Measurements from ENCODE around the gene SBDS. TPM values are rescaled to one million over a fixed set of nuclear protein-coding genes. Genes with fewer than 3 reads are reported as not detected.

Gene SBDS
- total and polyA plus RNA-seq, 3 donors from 2014 or later: 54.3 to 92.2 (median 64.6) TPM

DNA sequence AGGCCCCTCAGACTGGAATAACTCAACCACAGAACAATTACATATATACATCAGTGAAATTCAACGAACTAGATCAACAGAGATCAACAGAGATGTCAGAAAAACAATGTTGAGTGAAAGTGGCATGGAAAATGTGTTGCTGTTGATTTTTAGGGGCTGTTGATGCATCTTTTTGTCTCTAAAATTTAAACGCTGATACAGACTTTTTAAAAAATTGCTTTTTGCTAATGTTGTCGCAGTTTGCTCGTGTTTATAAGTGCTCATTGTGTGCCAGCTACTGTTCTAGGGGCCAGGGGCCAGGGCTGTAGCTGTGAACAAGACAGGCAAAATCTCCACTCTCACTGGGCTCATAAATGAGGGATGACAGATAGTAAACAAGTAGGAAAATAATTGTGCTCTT lies 56.1 kb downstream of the SBDS start:
- no peaks in the 10 kb centered on the region for H3K36me3 ChIP-seq (ENCODE audit: low read depth, missing control alignments)
- no peak for TF ChIP-seq POLR2A (IDR thresholded peaks at IDR 0.05)
- TF ChIP-seq, protein P1, sequence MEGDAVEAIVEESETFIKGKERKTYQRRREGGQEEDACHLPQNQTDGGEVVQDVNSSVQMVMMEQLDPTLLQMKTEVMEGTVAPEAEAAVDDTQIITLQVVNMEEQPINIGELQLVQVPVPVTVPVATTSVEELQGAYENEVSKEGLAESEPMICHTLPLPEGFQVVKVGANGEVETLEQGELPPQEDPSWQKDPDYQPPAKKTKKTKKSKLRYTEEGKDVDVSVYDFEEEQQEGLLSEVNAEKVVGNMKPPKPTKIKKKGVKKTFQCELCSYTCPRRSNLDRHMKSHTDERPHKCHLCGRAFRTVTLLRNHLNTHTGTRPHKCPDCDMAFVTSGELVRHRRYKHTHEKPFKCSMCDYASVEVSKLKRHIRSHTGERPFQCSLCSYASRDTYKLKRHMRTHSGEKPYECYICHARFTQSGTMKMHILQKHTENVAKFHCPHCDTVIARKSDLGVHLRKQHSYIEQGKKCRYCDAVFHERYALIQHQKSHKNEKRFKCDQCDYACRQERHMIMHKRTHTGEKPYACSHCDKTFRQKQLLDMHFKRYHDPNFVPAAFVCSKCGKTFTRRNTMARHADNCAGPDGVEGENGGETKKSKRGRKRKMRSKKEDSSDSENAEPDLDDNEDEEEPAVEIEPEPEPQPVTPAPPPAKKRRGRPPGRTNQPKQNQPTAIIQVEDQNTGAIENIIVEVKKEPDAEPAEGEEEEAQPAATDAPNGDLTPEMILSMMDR (IDR thresholded peaks at IDR 0.05): no peak
- intact Hi-C loops (cut with DNase I; ENCODE audit: low total_unique reads): no loop called here
- DNase-seq: no peak
- no peaks in the 10 kb centered on the region for H3K27me3 ChIP-seq
- no peak overlapping the region for H3K4me3 ChIP-seq
- 71% methylated on average over 4 of the region's 4 CpGs for WGBS, 2 donors
- H3K4me1 ChIP-seq: no peaks in the 10 kb centered on the region
- H3K27ac ChIP-seq: no peak overlapping the region
- H3K9me3 ChIP-seq: no peaks in the 10 kb centered on the region

DNA sequence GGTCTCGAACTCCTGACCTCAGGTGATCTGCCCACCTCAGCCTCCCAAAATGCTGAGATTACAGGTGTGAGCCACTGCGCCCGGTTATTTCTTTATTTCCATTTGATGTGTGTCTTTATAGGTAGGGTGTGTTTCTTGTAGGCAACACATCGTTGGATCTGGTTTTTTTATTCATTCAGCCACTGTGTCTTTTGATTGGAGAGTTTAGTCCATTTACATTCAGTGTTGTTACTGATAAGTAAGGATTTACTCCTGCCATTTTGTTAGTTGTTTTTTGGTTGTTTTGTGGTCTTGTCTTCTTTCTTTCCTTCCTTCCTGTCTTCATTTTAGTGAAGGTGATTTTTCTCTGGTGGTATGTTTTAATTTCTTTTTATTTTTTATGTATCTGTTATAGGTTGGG lies 57.4 kb downstream of the SBDS start:
- Histone ChIP-seq H3K4me1 (peaks cover 5% of the 10 kb centered on the region), H3K27ac (no peak overlapping the region), H3K27me3 (no peaks in the 10 kb centered on the region), H3K9me3 (no peaks in the 10 kb centered on the region), H3K36me3 (ENCODE audit: low read depth, missing control alignments) (no peaks in the 10 kb centered on the region), H3K4me3 (no peak overlapping the region)
- DNase-seq: no peak
- WGBS, 2 donors: 92 to 94% methylated on average over 4 of the region's 4 CpGs
- intact Hi-C loops (cut with DNase I; ENCODE audit: low total_unique reads): no loop called here
- TF ChIP-seq POLR2A (IDR thresholded peaks at IDR 0.05): no peak
- TF ChIP-seq, protein P1 (IDR thresholded peaks at IDR 0.05): no peak

Small RNA genes lying within 50 kb of the gene (small RNA-seq; reads per million reads assigned to genes)
- gene RN7SL43P: 0 reads per million in 2 donors

Other genes with a start within 250 kb of the SBDS start
- gene TMEM248, start 74.4 kb downstream of the SBDS start, total RNA-seq: 100 to 1,000 TPM; 181 to 221 TPM
- gene TMEM248, start 74.4 kb downstream of the SBDS start, polyA plus RNA-seq (ENCODE audit: insufficient read depth, low read depth, low replicate concordance): 139 TPM
- gene TYW1, start 1.2 kb upstream of the SBDS start, total RNA-seq: 10 to 100 TPM; 21.7 to 22.8 TPM
- gene TYW1, start 1.2 kb upstream of the SBDS start, polyA plus RNA-seq (ENCODE audit: insufficient read depth, low read depth, low replicate concordance): 16.9 TPM